Measurements from ENCODE around the gene CCL5.
"Not testable (repeated sequence)": the region's sequence is repeated elsewhere in the genome, so short reads cannot be mapped to it uniquely, and the experiment has no call there.

The CCL5 gene

DNA sequence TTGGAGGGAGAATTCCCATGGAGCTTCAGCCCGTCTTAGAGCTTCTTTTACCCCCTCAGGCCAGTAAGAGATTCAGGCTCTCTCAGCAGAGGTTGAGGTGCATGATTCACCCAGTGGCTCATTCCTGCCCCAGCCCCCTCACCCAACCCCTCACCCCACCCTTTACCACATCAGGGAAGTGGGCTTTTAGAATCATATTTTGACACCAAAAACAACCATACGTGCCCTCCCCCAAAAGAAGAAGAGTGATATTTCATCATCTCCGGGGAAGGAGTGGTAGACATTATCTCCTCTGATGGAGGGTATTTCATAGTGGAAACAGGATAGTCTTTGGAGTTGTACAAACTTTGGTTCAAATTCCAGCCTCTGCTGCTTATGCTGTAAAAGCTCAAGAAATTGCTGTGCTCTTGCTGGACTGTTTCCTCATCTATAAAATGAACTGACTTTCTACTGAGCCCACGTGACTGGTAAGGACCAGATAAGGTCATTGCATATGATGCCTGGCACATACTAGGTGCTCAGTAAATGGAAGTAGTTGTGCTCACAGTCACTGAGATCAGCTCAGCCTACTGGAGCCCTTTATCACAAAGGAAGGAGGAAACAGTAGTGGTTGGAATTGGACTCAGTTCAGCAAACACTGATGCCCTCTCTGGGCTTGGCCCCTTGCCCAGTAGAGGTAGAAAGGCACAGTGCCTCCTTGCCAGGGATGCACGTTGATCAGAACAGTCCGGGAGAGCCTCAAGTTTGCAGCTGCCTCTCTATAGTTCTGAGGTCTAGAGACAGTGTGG, 18.3 kb upstream of the CCL5 start:
- DNase-seq (ENCODE audit: low read depth in 3 of 3) = no peak

DNA sequence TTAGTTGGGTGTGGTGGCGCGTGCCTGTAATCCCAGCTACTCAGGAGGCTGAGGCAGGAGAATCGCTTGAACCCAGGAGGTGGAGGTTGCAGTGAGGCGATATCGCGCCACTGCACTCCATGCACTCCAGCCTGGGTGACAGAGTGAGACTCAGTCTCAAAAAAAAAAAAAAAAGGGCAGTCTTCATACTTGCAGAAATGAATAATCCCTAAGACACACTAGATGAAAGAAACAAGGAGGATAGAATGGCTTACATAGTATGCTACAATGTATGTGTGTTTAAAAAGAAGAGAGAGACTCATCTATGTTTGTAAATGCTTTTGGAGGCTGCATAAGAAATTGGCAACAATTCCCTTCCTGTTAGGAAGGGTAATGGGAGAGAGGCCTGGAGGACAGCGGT, 17.6 kb upstream of the CCL5 start:
- not testable (repeated sequence) for DNase-seq (ENCODE audit: low read depth in 3 of 3)

DNA sequence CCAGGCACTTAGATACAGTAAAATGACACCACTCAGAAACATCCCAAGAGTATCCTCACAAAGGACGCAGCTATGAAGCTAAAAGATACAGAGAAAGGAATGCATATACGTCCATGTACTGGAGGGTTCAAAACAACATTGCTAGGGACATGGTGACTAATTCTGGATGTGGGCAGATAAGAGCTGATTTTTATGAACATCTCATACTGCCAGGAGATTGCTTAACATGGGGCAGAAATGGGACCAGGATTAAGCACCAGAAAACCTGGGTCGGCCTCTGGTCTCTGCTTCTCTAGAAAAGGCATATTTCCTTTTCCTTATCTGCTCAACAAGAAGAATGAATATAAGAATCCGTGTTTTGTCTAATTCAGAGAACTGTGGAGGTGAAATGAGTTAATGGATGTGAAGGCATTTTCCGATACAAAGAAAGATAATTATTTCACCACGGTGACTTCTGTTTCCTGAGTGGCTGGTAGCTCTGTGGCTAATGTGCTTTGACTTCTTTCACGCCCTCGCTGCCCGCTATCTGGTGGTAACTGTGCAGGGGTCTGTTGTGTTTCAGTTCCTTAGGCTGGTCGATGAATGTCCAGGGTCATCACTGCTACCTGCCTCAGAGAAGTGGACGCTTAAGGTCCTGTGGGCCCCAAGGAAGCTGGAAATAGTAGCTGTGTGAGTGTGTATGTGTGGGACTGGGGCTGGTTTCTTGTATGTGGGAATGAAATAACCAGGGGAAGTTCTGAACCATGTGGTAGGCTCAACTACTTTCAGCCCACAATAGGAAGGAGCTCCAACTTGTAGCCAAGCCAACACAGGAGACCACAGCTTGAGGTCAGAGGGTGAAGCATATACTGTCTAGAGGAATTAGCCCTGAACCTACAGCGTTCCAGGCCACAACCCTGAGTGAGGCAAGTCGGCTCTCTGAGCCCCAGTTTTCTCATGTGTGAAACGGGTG, 15.8 kb upstream of the CCL5 start:
- no peak for DNase-seq (ENCODE audit: low read depth in 3 of 3)

DNA sequence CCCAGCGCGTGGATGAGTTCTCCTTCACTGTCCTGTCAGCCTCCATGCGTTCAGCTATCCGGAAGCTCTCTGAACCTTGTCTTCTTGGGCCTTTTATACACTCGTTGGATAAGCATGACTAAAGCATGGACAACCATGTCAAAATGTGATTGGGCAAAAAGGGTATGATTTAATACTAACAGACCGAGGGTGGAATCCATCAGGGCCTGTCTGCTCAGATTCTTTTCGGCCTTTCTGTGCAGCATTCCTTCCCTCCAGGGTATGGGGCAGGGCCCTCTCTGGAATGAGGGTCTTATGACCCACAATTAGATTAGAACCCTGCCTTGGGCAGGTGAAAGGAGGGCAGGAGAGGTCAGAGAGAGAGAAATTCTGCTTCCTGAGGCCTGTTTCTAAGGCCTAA, 14.0 kb upstream of the CCL5 start:
- no peak for DNase-seq (ENCODE audit: low read depth in 3 of 3)

DNA sequence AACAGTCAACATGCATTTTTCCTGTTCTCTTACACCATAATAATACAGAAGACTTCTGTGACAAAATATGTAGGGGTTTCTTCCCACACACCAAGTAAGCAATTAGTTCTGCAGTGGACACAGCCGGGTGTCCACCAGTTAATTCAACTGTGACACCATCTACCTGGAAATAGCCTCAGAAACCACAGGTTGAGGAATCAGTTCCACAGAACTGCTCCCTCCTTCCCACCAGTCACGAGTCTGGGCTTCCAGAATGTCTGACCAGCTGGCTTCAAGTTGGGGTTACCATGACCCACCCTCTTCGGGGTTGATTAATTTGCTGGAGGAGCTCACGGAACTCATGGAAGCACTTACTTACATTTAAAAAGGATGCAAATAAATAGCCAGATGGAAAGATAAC, 13.6 kb upstream of the CCL5 start:
- DNase-seq (ENCODE audit: low read depth in 3 of 3) = no peak

DNA sequence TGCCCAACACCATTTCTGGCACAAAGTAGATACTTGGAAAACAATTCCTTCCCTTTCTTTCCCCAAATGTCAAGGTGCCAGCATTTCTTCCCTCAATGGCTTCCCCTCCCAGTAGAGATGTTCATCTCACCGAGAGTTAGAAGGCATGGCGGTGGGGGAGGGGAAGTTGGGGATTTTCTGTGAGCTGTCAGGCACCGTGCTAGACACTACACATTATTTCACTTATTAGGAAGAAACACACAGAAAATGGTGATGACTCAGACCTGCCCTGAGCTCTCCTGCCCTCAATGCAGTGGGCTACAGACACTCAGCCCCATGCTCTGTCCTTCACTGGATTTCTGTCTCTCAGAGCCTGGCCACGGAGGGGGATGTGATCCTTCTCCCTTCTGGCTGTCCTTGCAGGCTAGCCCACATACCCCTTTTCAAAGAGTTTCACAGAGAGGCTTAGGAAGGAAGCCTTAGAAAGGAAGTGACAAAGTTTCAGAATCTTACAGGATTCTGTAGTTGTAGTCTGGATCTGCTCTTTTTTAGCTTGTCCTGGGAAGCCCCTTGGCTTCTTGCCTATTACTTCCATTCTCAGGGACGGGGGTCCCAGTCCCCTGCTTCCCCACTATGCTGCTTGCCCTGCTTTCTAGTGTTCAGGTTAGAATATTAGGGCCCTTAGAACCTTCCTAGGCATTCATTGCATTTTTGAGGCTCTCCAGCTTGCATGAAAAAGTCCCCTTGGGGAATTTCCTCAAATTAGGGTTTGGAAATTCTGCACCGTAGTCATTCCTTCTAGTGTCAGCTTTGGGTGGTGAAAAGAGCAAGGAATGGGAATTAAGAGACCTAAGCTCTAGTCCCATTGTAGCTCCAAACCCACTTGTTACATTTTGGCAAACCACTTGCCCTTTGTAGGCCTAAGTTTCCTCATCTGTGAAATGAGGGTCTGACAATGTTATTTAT, 12.2 kb upstream of the CCL5 start:
- peak in 1 of 3 experiments; percentile 61 for DNase-seq (ENCODE audit: low read depth in 3 of 3)

DNA sequence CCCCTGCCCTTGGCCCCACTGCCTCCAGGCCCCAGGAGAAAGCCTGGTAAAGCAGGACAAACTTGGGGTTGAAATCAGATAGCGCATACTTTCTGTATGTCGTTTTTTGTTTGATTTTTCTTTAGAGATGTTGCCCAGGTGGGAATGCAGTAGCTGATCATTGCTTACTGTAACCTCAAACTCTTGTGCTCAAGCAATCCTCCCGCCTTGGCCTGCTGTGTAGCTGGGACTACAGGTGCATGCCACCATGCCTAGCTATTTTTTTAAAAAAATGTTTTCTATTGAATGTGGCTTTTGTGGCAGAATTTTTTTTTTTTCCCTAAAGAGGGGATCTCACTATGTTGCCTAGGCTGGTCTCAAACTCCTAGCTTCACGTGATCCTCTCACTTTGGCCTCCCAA, 11.1 kb upstream of the CCL5 start:
- DNase-seq (ENCODE audit: low read depth in 3 of 3) = no peak

DNA sequence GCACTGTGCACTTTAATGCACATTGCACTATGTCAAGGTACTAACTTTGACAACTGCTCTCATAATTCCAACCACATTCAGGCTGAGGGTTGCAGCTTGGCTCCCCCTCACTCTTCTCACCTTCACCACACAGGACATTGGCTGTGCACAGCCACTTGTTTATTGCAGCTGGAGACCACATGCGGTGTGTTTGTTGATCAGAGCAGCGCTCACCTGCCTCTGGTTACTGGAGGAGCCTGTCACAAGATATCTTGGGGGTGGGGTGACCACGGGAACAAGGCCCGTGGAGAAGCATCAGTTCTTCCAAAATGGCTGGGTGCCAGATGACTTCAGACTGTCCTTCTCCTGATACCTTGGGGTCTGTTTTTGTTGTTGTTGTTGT, 10.6 kb upstream of the CCL5 start:
- DNase-seq (ENCODE audit: low read depth in 3 of 3) = no peak

DNA sequence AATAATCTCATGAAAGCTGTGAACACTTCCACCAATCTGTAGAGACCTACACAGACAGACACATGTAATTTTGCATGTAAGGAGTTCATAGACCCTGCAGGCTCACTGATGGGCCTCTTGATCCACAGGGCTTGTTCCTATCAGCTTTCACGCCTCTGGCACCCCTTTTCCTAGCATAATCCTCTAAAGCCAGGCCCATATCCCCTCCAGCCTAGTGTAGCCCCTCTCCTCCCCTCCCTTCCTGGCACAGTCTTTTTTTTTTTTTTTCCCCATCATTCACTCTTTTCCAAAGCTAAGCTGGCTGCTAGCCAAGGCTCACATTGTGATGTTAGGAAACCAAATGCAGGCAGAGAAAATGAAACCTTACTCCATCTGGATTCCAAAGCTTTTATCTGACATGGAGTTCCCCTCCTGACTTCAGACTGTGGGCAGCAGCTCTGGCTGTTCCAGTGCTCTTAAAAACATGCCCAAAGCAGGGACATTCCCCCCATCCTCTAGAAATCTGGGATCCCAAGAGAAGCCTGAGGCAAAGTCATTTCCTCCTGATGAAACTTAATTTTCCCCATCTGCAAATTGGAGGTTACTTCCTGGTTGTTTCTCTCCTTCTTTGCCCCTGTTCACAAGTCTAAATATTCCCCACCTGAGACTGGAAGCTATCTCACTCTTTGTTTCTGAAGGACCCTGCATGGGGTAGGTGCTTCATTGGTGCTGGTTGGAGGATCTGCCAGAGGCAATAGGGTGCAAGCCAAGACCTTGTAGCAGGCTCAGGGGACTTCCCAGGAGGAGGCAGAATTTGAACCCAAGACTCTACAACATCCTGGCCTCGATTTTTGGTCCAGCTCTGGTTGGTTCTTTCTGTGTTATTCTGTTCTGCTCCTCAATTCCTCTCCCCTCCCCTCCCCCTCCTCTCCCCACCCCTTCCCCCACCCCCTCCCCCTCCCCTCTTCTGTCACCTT, 9.9 kb upstream of the CCL5 start:
- DNase-seq (ENCODE audit: low read depth in 3 of 3) = no peak

DNA sequence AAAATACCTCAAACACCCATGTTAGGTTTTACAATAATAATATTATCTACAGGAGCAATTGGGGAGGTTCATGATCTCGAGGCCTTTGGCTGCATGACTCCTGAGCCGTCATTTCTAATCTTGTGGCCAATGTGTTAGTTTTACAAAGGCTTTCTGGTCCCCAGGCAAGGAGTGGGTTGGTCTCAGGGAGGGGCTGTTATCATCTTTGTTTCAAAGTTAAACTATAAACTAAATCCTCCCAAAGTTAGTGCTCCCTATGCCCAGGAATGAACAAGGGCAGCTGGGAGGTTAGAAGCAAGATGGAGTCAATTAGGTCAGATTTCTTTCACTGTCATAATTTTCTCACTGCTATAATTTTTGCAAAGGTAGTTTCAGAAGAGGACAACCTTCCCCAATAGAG, 9.1 kb upstream of the CCL5 start:
- DNase-seq (ENCODE audit: low read depth in 3 of 3) = no peak

DNA sequence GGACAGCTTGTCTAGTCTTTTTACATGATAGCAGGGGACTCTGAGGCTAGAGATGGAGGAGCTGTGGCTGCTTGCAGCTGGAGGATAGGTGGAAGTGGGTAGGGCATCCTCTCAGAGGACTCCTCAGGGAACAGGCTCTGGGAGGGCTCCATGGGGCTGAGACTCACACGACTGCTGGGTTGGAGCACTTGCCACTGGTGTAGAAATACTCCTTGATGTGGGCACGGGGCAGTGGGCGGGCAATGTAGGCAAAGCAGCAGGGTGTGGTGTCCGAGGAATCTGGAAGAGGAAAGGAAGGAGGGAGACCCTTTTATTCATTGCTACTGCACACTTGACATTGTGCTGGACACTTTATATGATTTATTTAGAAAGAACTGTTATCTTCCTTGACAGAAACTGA, 1.8 kb downstream of the CCL5 start:
- no peak for DNase-seq (ENCODE audit: low read depth in 3 of 3)

DNA sequence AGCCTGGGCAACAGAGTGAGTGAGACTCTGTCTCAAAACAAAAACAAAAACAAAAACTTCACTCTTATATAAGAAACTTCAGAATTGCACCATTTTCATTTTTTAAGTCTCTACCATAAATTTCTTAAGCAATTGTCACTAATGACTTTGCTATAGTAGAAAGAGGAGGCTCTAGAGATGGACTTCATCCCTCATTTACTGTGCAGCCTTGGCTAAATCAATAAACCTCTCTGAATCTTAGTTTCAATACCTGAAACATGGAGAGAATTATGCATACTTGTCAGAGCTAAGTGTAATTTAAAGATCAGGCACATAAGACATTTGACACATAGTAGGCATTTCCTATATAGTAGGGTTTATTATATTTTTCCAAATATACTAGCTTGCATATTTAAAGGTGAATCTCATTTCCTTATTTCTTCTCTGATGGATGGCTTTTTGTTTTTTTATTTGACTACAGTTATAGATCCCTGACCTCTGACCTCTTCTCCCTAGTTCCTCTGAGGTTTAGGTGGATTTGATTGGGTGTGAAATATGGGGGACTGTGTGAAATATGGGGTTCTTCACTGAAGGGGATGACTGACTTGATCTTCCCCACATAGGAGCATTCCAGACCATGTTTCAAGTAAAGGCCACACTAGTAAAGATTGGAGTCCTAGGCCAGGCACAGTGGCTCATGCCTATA, 2.7 kb downstream of the CCL5 start:
- no peak for DNase-seq (ENCODE audit: low read depth in 3 of 3)

DNA sequence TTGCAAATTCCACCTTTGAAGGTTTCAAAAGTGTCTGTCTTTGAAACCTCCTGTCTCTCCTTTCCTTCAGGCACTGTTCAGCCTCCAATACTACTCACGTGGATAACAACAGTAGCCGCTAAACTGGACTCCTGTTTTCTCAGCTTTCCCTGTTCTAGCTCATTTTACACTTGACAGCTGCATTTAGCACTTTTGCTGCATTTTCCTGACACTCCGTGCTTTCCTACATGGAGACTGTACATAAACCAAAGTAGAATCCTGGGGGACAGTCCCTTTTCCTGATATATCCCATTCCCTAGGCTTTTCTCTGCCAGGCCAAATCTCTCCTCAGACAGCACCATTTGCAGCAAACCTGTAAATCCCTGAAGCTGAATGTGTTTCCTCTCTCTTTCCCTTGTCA, 3.6 kb downstream of the CCL5 start:
- no peak for DNase-seq (ENCODE audit: low read depth in 3 of 3)

DNA sequence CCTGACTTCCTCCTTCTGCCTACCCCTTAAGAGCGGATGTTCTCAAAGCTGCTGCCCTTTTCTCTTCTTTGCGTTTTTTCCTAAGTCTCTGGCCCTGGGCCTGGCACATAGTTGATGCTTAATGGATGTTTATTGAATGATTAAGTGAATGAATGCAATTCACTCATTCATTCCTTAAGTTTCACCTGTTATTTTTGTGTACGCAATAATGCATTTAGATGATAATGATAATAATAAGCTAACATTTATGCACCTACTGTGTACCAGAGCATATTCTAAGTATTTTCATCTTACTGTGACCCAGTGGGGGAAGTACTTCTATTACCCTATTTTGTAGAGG, 4.4 kb downstream of the CCL5 start:
- DNase-seq (ENCODE audit: low read depth in 3 of 3) = no peak

DNA sequence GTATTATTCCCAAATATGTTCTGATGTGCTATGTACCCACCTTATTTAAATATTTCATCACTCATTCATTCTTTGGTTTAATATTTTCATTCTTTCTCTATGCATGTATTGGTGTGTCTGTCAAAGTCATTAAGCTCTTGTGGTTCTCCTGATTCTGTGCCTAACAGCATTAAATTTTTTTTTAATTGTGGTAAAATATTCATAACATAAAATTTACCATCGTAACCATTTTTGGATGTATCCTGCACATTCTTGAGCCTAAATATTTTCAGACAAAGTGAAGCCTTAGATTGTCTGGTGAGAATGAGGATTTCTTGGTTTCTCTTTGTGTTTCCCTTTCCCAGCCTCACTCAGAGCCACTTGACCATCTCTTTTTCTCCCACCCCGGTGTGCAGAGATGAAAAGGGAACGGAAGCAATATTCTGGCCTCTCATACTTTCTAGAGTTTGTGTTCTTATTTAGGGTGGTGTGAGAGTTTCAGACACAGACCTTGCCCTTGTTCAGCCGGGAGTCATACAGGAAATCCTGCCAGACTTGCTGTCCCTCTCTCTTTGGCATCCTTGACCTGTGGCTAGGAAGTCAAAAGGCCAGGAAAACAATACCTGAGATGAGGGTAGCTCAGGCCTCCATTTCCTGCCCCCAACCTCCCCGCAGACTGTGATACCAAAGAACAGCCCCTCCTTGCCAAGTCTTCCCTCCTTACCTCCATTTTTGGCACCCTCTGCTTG, 4.9 kb downstream of the CCL5 start:
- no peak for DNase-seq (ENCODE audit: low read depth in 3 of 3)

DNA sequence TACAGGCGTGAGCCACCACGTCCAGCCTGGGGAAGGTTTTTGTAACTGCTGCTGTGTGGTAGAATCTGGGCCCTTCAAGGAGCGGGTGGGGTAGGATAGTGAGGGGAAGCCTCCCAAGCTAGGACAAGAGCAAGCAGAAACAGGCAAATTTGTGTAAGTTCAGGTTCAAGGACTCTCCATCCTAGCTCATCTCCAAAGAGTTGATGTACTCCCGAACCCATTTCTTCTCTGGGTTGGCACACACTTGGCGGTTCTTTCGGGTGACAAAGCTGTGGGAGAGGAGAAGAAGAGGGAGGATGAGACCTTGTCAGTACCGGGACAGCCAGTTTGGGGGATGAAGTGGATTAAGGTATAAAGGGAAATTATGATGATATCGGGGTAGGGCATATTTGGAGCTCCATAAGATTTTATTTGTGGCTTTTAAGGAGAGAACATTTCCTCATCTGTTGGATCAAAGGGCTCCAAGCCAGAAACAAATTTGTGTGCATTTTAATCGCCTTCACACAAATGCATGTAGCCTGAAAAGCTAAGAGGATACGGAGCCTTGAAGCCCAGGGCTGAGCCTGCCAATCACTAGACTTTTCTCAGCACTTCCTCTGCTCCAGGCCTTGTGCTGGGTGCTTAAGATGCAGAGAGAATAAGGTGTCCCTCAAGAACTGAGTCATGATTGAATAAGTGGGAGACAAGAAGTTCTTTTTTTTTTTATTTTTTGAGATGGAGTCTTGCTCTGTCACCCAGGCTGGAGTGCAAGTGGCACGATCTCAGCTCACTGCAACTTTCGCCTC, 7.8 kb downstream of the CCL5 start:
- no peak for DNase-seq (ENCODE audit: low read depth in 3 of 3)

DNA sequence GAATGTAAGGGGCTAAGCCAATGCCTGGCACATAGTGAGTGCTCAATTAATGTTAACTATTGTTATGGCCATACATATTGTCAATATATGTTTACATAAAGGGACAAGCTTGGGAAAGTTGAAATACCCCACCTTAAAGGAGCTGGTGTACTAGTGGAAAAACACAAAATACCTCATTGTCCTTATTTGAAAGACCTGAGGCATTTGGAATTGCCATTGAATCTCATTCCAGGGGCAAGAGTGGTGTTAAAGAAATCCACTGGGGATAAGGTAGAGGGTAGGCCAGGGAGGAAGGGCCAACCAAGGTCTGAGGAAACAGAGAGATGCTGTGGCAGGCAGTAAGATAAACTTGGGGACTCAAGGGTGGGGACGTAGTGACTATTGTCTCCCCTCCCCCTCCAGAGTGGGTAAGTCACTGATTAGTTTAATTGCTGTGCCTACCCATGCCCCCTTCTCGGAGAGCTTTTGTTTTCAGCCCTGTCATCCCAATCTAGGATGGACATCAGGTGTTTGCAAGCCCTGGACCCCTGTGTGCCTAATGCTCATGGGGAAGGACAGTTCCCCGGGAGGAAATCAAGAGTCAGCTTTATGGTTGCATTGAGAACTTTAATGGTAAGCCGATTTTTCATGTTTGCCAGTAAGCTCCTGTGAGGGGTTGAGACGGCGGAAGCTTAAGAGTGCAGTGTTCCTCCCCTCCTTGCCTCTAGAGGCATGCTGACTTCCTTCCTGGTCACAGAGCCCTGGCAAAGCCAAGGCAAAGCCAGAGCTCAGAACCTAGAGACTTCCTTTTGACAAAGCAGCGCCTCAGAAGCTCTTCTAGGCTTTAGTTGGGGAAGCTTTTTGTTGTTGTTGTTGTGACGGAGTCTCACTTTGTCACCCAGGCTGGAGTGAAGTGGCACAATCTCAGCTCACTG, 9.0 kb downstream of the CCL5 start:
- no peak for DNase-seq (ENCODE audit: low read depth in 3 of 3)

DNA sequence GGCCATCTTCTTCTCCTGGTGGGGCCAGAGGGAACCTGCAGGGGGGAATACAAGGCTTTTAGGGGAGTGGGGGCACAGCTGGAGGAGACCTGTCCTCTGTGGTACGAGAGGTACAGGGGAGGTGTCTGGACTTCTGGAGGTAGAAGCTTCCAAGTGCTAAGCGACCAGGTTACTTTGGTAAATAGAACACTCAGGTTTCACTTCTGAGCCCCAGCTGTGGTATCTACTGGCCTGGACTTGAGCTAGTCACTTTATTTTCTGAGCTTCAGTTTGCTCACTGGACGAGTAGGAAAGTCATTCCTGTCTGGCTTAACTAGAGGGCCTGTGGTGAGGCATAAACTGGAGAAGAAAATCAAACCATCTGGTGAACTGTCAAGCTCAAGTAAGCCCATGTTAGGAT, 11.4 kb downstream of the CCL5 start, which contains the start of gene HEATR9:
HEATR9 (minus strand) TSS at position 155 of the 400 bp plus-strand sequence; CDS start at position 6, 149 bp downstream.
- DNase-seq (ENCODE audit: low read depth in 3 of 3) = no peak
